ENCODE measurements around the gene MR1.

DNA sequence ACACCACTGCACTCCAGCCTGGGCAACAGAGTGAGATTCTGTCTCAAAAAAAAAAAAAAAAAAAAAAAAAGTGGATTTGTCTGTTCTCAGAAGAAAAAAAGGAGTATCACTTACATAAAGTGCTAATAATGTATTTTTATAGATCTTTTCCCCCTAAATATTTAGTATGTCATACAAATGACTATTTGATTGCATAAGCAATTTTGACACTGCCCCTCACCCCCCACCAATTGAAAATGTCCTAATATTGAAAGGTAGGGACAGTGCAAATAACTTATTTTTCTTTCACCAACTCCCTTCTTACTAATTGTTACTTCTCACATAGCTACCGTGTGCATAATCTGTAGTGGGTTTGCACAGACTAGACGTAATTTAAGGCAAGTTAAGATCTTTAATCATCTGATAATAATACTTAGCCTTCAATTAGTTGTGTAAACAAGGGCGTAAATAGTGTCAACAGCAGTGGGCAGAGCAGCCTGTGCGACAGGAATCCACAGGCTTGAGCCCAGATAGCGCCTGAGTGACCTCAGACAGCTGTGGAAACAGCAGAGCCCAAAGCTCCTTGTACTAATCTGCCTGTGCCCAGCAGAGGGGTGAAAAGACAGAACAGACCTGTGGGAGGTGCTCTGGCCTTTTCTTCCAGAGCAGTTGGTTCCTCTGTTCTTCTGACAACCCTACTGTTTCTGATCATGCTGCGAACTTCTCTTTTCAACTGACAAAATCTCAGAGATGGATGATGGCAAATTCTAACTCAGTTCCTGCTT lies 50.2 kb downstream of the MR1 start:
- no peak for TF ChIP-seq YY1 (IDR thresholded peaks at IDR 0.05; ENCODE audit: extremely low read depth, insufficient replicate concordance, low read depth, low read length)
- TF ChIP-seq, protein P1, sequence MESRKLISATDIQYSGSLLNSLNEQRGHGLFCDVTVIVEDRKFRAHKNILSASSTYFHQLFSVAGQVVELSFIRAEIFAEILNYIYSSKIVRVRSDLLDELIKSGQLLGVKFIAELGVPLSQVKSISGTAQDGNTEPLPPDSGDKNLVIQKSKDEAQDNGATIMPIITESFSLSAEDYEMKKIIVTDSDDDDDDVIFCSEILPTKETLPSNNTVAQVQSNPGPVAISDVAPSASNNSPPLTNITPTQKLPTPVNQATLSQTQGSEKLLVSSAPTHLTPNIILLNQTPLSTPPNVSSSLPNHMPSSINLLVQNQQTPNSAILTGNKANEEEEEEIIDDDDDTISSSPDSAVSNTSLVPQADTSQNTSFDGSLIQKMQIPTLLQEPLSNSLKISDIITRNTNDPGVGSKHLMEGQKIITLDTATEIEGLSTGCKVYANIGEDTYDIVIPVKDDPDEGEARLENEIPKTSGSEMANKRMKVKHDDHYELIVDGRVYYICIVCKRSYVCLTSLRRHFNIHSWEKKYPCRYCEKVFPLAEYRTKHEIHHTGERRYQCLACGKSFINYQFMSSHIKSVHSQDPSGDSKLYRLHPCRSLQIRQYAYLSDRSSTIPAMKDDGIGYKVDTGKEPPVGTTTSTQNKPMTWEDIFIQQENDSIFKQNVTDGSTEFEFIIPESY (IDR thresholded peaks at IDR 0.05; ENCODE audit: extremely low read depth, insufficient replicate concordance, low read length): no peak
- TF ChIP-seq, protein P2, sequence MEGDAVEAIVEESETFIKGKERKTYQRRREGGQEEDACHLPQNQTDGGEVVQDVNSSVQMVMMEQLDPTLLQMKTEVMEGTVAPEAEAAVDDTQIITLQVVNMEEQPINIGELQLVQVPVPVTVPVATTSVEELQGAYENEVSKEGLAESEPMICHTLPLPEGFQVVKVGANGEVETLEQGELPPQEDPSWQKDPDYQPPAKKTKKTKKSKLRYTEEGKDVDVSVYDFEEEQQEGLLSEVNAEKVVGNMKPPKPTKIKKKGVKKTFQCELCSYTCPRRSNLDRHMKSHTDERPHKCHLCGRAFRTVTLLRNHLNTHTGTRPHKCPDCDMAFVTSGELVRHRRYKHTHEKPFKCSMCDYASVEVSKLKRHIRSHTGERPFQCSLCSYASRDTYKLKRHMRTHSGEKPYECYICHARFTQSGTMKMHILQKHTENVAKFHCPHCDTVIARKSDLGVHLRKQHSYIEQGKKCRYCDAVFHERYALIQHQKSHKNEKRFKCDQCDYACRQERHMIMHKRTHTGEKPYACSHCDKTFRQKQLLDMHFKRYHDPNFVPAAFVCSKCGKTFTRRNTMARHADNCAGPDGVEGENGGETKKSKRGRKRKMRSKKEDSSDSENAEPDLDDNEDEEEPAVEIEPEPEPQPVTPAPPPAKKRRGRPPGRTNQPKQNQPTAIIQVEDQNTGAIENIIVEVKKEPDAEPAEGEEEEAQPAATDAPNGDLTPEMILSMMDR (IDR thresholded peaks at IDR 0.05 in 2 of 3, conservative IDR thresholded peaks at IDR 0.05 in 1 of 3; ENCODE audit: borderline replicate concordance in 1 of 3, insufficient read depth in 1 of 3, low read depth in 2 of 3, low read length in 2 of 3): peak; percentile 64 to 87 (median 72)
- no peak for TF ChIP-seq SP1 (IDR thresholded peaks at IDR 0.05; ENCODE audit: low read depth)

All from HCT116 (cell line).